Measurements from ENCODE around the gene ROR1. TPM values are rescaled to one million over a fixed set of nuclear protein-coding genes. Genes with fewer than 3 reads are reported as not detected.
"Not testable (repeated sequence)": the region's sequence is repeated elsewhere in the genome, so short reads cannot be mapped to it uniquely, and the experiment has no call there.

Gene ROR1
- total and polyA plus RNA-seq, 9 donors = 7.2 to 22.4 (median 11.4) TPM

DNA sequence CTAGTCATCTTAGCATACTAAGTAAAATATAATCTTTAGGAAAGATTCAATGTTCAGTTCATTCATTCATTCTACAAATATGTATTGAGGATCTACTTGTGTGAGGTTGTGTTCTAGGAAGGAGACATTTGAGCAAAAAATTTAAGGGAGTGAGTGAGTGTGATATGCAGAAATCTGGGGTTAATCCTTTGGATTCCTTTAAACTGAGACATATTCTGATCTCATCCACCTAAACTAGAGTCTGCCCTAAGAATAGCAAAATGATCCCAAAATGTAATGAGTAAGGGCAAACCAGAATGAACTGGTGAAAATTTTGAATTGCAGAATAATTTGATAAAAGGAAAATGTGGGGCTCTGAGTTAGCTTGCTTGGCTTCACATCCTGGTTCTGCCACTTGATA, 438.2 kb downstream of the ROR1 start:
- Histone ChIP-seq H3K27me3 (ENCODE audit: control insufficient read depth, insufficient read depth, low read length) (no peaks in the 10 kb centered on the region), H3K4me1 (ENCODE audit: control insufficient read depth, insufficient read depth, low read length) (no peaks in the 10 kb centered on the region), H3K27ac (ENCODE audit: low read length) (no peak overlapping the region), H3K4me3 (ENCODE audit: low read length) (no peak overlapping the region), H3K36me3 (ENCODE audit: control insufficient read depth, insufficient read depth, low read length) (no peaks in the 10 kb centered on the region), H3K9me3 (replicated peaks; ENCODE audit: control insufficient read depth, low read depth, low read length) (no peaks in the 10 kb centered on the region)
- no peak for DNase-seq

DNA sequence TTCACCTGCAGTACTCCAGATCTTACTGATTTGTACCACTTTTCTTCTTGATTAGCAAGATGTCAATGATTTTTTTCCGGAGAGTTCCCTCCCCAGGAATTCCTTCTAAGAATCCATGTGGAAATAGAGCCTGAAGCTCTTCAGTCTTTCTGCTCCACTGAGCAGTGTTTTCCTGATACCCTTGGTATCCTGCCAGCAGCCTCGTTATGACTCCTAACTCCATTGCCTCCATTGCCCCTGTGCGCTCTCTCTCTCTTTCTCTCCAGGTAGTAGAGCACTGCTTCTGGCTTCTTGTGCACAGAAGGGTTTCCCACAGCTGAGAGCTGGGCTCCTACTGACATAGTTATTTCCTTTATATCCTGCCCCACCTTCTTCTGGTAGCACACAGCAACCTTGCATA, 441.8 kb downstream of the ROR1 start:
- H3K9me3 ChIP-seq (replicated peaks; ENCODE audit: control insufficient read depth, low read depth, low read length) = no peaks in the 10 kb centered on the region
- H3K27ac ChIP-seq (ENCODE audit: low read length) = no peak overlapping the region
- no peak for DNase-seq
- no peaks in the 10 kb centered on the region for H3K27me3 ChIP-seq (ENCODE audit: control insufficient read depth, insufficient read depth, low read length)
- no peak overlapping the region for H3K4me3 ChIP-seq (ENCODE audit: low read length)
- no peaks in the 10 kb centered on the region for H3K36me3 ChIP-seq (ENCODE audit: control insufficient read depth, insufficient read depth, low read length)
- no peaks in the 10 kb centered on the region for H3K4me1 ChIP-seq (ENCODE audit: control insufficient read depth, insufficient read depth, low read length)
- WGBS (ENCODE audit: insufficient coverage) = 74% methylated on average over 2 of the region's 3 CpGs

DNA sequence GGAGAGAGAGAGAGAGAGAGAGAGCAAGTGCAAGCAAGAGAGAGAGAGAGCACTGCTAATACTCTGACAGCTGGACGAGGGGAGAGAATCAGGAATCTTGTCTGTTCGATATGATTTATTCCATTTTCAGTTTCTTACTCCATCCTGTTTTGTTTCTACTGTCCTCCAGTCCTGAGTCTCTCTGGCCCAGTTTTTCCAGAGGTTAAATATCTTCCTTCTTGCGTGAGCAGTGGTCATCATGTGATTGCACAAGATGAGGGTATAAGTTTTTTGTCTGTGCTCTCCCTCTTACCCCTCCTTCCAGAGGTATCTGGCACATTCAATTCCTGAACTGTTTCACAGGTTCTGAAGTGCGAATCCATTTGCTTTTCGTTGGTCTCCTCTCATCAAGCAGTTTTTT, 446.4 kb downstream of the ROR1 start:
- H3K36me3 ChIP-seq (ENCODE audit: control insufficient read depth, insufficient read depth, low read length) = no peaks in the 10 kb centered on the region
- 47% methylated on average over 3 of the region's 5 CpGs for WGBS (ENCODE audit: insufficient coverage)
- peak; percentile 35 for DNase-seq
- no peaks in the 10 kb centered on the region for H3K27me3 ChIP-seq (ENCODE audit: control insufficient read depth, insufficient read depth, low read length)
- H3K4me1 ChIP-seq (ENCODE audit: control insufficient read depth, insufficient read depth, low read length) = no peaks in the 10 kb centered on the region
- H3K4me3 ChIP-seq (ENCODE audit: low read length) = no peak overlapping the region
- H3K27ac ChIP-seq (ENCODE audit: low read length) = no peak overlapping the region
- no peaks in the 10 kb centered on the region for H3K9me3 ChIP-seq (replicated peaks; ENCODE audit: control insufficient read depth, low read depth, low read length)

DNA sequence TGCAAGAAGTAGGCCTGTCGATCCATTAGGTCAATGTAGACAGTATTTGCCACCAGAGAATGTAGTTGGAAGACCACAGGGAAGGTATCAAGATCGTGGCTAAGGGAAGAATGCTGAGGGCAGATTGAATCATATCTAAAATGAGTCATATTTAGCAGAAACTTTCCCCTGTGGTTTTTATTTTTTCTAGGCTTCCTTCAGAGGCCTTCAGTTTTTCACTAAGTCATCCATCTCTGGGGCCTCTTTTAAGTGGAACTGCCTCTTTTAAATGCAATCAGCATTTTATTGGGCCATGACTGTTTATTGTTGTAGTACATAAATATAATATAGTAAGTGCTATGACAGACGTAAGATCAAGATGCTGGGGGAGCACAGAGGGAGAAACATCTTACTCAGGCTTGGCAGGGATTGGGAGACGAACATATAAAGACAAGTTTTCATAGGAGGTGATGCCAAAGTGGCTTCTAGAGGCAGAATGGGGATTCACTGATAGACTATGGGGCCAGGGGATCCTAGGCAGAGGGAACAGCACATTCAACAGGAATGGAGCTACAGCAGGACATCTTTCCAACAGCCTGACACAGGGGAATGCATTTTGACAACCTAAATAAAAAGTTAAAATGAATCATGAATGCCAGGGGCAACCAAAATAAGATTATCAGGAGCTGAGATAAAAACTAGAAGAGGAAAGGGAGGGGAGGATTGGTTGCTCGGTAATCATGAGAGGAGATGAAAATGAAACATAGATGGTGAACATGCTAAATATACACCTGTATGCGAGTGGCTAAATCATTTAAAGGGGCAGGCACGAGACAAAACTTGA, 449.7 kb downstream of the ROR1 start:
- Histone ChIP-seq H3K27me3 (ENCODE audit: control insufficient read depth, insufficient read depth, low read length) (no peaks in the 10 kb centered on the region), H3K9me3 (replicated peaks; ENCODE audit: control insufficient read depth, low read depth, low read length) (no peaks in the 10 kb centered on the region), H3K36me3 (ENCODE audit: control insufficient read depth, insufficient read depth, low read length) (no peaks in the 10 kb centered on the region), H3K4me3 (ENCODE audit: low read length) (no peak overlapping the region), H3K4me1 (ENCODE audit: control insufficient read depth, insufficient read depth, low read length) (no peaks in the 10 kb centered on the region), H3K27ac (ENCODE audit: low read length) (no peak overlapping the region)
- WGBS (ENCODE audit: insufficient coverage) = 62% methylated on average over 3 of the region's 7 CpGs
- DNase-seq = no peak

DNA sequence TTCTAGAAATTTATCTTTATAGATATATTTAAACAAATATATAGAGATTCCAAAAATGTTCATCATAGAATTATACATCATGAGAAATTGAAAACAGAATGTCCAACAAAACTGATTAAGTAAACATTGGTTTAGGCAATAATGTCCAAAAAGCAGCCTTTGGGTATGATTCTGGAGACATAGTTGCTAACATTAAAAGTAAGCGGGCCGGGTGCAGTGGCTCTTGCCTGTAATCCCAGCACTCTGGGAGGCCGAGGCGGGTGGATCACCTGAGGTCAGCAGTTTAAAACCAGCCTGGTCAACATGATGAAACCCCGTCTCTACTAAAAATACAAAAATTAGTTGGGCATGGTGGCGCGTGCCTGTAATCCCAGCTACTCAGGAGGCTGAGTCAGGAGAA, 450.4 kb downstream of the ROR1 start:
- H3K9me3 ChIP-seq (replicated peaks; ENCODE audit: control insufficient read depth, low read depth, low read length); H3K27me3 ChIP-seq (ENCODE audit: control insufficient read depth, insufficient read depth, low read length); DNase-seq; H3K4me3 ChIP-seq (ENCODE audit: low read length); H3K4me1 ChIP-seq (ENCODE audit: control insufficient read depth, insufficient read depth, low read length); H3K27ac ChIP-seq (ENCODE audit: low read length); H3K36me3 ChIP-seq (ENCODE audit: control insufficient read depth, insufficient read depth, low read length): not testable (repeated sequence)
- 92% methylated on average over 5 of the region's 7 CpGs for WGBS (ENCODE audit: insufficient coverage)

DNA sequence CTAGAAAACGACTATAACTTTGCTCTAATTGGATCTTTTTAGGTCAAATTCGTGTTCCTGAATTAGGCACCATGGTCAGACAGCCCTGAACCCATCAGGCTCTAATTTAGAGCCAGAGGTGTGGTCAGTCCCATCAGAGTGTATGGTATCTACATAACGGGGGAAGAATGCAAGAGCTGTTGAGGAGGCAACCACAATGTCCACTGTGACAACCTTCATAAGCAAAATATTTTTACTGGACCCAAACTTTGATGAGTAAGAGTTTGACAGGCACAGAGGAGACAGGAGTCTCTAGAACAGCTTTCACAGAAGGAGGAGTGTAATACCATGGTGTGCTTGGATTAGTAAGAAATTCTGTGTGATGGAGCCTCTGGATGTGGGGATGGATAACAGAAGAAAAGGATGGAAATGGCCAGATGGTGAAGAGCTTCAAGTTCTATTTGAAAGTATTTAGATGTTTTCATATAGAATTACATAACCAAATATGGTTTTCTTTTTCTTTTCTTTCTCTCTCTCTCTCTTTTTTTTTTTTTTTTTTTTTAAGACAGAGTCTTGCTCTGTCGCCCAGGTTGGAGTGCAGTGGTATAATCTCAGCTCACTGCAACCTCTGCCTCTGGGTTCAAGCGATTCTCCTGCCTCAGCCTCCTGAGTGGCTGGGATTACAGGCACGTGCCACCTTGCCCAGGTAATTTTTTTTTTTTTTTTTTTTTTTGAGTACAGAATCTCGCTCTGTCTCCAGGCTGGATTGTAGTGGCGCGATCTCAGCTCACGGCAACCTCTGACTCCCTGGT, 454.5 kb downstream of the ROR1 start:
- Histone ChIP-seq H3K27ac (ENCODE audit: low read length) (no peak overlapping the region), H3K4me1 (ENCODE audit: control insufficient read depth, insufficient read depth, low read length) (no peaks in the 10 kb centered on the region), H3K9me3 (replicated peaks; ENCODE audit: control insufficient read depth, low read depth, low read length) (no peaks in the 10 kb centered on the region), H3K4me3 (ENCODE audit: low read length) (no peak overlapping the region), H3K27me3 (ENCODE audit: control insufficient read depth, insufficient read depth, low read length) (no peaks in the 10 kb centered on the region), H3K36me3 (ENCODE audit: control insufficient read depth, insufficient read depth, low read length) (no peaks in the 10 kb centered on the region)
- no CpG with 5 or more reads among the region's 10 CpGs for WGBS (ENCODE audit: insufficient coverage)
- DNase-seq = no peak

DNA sequence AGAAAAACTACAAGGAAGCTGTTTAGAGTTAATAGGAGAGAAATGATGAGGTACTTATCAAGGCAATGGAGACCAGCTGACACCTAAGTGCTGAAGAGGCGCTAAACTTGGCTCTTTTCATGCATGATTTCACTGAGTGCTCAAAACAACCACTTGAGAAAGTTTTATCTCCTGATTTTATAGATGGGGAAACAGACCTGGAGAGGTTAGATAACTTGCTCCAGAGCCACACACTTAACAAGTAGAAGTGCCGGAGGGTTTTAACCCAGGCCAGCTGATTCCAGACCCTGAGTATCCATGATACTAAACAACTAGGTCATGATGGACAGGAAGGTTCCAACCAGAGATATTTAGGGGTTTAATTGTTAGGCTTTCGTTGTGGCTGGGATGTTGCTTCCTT, 455.5 kb downstream of the ROR1 start:
- no peak overlapping the region for H3K27ac ChIP-seq (ENCODE audit: low read length)
- H3K4me1 ChIP-seq (ENCODE audit: control insufficient read depth, insufficient read depth, low read length) = no peaks in the 10 kb centered on the region
- 86% methylated on average over 1 of the region's 3 CpGs for WGBS (ENCODE audit: insufficient coverage)
- no peak overlapping the region for H3K4me3 ChIP-seq (ENCODE audit: low read length)
- no peaks in the 10 kb centered on the region for H3K36me3 ChIP-seq (ENCODE audit: control insufficient read depth, insufficient read depth, low read length)
- H3K9me3 ChIP-seq (replicated peaks; ENCODE audit: control insufficient read depth, low read depth, low read length) = no peaks in the 10 kb centered on the region
- H3K27me3 ChIP-seq (ENCODE audit: control insufficient read depth, insufficient read depth, low read length) = no peaks in the 10 kb centered on the region
- no peak for DNase-seq

Other genes with a start within 250 kb of the ROR1 start
- 68.5 TPM for gene PGM1, start 180.6 kb upstream of the ROR1 start, total RNA-seq
- gene PGM1, start 180.6 kb upstream of the ROR1 start, polyA plus RNA-seq (ENCODE audit: insufficient read depth in 1 of 8, insufficient read length in 8 of 8, low replicate concordance in 1 of 8) = 10 to 100 TPM; 49.7 to 63.1 (median 58.6) TPM